ENCODE data around the gene TM6SF1. TPM values are rescaled to one million over a fixed set of nuclear protein-coding genes. Genes with fewer than 3 reads are reported as not detected.

Gene TM6SF1
- total and polyA plus RNA-seq, 4 experiments from 2014 or later = 0.38 to 0.50 TPM; not detected in 2

DNA sequence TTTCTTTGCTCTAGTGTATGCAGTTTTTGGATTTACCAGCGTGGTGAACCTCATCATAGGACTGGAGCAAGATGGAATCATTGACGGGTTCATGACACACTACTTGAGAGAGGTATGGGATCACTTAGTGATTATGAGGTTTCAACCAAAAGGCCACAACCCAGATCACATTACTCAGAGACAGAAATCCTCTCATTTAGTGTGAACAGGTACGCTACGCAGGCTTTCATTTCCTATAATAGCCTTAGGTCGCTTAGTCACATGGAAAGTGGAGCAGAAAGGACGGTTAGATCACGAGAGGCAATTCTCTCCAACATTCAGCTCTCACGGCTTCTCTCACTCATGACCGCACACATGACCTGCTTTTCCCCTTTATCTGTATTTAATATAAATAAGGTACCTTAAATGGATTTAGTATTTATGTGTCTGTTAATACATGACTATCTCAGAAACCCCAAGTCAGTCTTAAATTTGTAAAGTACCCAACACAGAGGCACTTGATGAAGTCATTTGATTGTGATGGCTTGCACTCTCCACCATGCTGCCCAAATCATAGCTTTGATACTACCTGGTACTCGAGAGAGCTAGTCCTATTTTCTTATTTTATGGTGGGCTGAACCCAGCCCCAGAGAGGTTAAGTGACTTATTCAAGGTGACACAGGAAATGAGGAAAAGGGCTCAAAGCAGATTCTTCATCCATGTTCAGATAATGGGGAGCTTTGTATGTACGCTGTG, 8.6 kb downstream of the TM6SF1 start:
- no peaks in the 10 kb centered on the region for H3K36me3 Mint-ChIP-seq
- intact Hi-C loops (cut with micrococcal nuclease) = no loop called here
- Histone ChIP-seq H3K27me3 (ENCODE audit: insufficient read depth, low read length) (no peaks in the 10 kb centered on the region), H3K4me1 (ENCODE audit: insufficient read depth, low read length) (no peaks in the 10 kb centered on the region), H3K4me3 (ENCODE audit: low read length in 2 of 2) (no peak overlapping the region), H3K9me3 (ENCODE audit: control insufficient read depth in 1 of 2, low read length in 2 of 2) (no peaks in the 10 kb centered on the region), H3K36me3 (ENCODE audit: insufficient read depth, low read length) (no peaks in the 10 kb centered on the region), H3K27ac (ENCODE audit: low read depth, low read length) (no peak overlapping the region)
- no peak for DNase-seq
- peaks cover 0 to 3% (median 0%) of the 10 kb centered on the region in 8 donors for H3K9me3 Mint-ChIP-seq
- ChIA-PET POLR2A (ENCODE audit: partially characterized antibody) (no interaction called here), CTCF (ENCODE audit: partially characterized antibody) (no interaction called here)
- no peak overlapping the region for H3K4me3 Mint-ChIP-seq
- no peaks in the 10 kb centered on the region for H3K4me1 Mint-ChIP-seq
- no peak overlapping the region for H3K27ac Mint-ChIP-seq
- peaks cover 5 to 8% of the 10 kb centered on the region in 2 donors for H3K27me3 Mint-ChIP-seq

DNA sequence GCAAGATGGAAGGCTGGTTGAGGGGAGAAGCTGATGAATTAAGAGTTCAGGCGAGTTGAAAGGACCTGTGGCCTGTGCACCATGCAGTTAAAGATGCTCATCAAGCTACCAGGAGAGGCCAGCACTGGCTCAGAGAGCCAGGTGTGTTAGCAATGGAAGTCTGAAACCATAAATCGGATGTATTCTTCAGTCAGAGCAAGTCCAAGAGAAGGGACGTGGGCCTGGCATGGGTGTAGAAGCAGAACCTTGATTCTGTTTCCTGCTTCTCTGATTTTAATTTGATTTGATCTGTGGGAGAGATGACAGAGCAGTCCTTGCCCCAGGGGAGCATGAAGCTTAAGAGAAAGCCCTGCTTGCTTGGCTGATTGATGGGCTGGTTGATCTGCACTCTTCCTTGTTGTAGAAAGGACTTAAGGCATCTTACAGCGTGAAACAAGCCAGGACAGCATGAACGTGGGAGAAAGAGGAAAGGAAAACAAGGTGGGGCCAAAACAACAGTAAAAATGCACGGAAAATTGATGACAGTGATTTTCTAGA, 10.9 kb downstream of the TM6SF1 start:
- Histone ChIP-seq H3K9me3 (ENCODE audit: control insufficient read depth in 1 of 2, low read length in 2 of 2) (no peaks in the 10 kb centered on the region), H3K4me3 (ENCODE audit: low read length in 2 of 2) (no peak overlapping the region), H3K4me1 (ENCODE audit: insufficient read depth, low read length) (no peaks in the 10 kb centered on the region), H3K27ac (ENCODE audit: low read depth, low read length) (no peak overlapping the region), H3K36me3 (ENCODE audit: insufficient read depth, low read length) (no peaks in the 10 kb centered on the region), H3K27me3 (ENCODE audit: insufficient read depth, low read length) (no peaks in the 10 kb centered on the region)
- Mint-ChIP-seq H3K4me3 (no peak overlapping the region), H3K4me1 (no peaks in the 10 kb centered on the region), H3K9me3 (no peaks in the 10 kb centered on the region), H3K36me3 (no peaks in the 10 kb centered on the region), H3K27ac (no peak overlapping the region), H3K27me3 (peaks cover 0 to 1% of the 10 kb centered on the region in 2 donors)
- DNase-seq = no peak
- POLR2A ChIA-PET (ENCODE audit: partially characterized antibody) = no interaction called here
- CTCF ChIA-PET (ENCODE audit: partially characterized antibody) = no interaction called here
- intact Hi-C loops (cut with micrococcal nuclease) = no loop called here

DNA sequence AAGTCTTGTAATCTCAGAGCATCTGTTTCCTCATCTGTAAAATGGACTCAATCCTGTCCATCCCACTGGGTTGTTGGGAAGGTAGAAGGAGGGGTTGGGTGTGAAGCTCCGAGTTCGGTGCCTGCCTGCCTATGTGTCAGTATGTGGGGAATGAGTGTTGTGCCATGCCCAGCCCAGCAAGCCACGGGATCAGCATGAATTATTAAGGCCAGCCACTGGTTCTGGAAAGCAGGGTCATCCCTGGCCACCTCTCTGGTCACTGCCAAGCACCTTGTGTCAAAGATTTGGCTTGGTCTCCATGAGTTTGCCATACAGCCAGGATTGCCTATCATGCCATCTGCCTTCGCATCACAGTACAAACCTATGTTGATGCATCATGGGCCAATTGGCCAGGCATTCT, 11.5 kb downstream of the TM6SF1 start:
- Histone ChIP-seq H3K27me3 (ENCODE audit: insufficient read depth, low read length) (no peaks in the 10 kb centered on the region), H3K4me1 (ENCODE audit: insufficient read depth, low read length) (no peaks in the 10 kb centered on the region), H3K36me3 (ENCODE audit: insufficient read depth, low read length) (no peaks in the 10 kb centered on the region), H3K4me3 (ENCODE audit: low read length in 2 of 2) (no peak overlapping the region), H3K27ac (ENCODE audit: low read depth, low read length) (no peak overlapping the region), H3K9me3 (ENCODE audit: control insufficient read depth in 1 of 2, low read length in 2 of 2) (no peaks in the 10 kb centered on the region)
- no peak overlapping the region for H3K4me3 Mint-ChIP-seq
- CTCF ChIA-PET (ENCODE audit: partially characterized antibody) = no interaction called here
- H3K9me3 Mint-ChIP-seq = no peaks in the 10 kb centered on the region
- H3K4me1 Mint-ChIP-seq = no peaks in the 10 kb centered on the region
- DNase-seq = no peak
- H3K27me3 Mint-ChIP-seq = peaks cover 0 to 1% of the 10 kb centered on the region in 2 donors
- no peaks in the 10 kb centered on the region for H3K36me3 Mint-ChIP-seq
- no peak overlapping the region for H3K27ac Mint-ChIP-seq
- intact Hi-C loops (cut with micrococcal nuclease) = no loop called here
- POLR2A ChIA-PET (ENCODE audit: partially characterized antibody) = no interaction called here

DNA sequence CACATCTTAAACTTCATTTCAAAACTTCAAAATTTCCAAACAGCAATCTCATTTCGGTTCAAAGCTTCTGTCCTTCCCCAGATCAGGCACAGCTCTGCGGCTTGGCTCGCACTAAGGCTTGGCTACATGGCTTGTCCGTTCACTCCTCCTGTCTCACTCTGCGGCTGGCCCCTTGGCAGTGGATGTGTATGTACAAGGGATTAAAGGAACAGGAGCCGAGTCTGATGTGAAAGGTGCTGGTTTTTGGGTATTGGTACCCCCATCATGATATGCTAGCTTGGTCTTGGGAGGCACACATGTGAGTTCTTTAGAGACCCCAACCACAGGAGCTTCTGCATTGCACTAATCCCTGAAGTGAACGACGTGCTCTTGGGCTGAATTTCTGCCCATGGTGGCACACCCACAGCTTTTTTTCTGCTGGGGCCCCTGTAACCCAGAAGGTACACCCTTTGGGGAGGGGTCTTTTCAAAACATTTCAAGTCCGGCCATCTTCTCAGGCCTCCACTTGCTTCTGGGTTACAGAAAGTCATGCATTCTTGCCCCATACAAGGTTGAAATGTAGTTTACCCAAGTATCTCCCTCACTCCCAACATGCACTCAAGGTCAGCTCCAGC, 12.6 kb downstream of the TM6SF1 start:
- H3K36me3 ChIP-seq (ENCODE audit: insufficient read depth, low read length) = no peaks in the 10 kb centered on the region
- no peak overlapping the region for H3K27ac ChIP-seq (ENCODE audit: low read depth, low read length)
- Mint-ChIP-seq H3K36me3 (no peaks in the 10 kb centered on the region), H3K4me1 (no peaks in the 10 kb centered on the region), H3K9me3 (no peaks in the 10 kb centered on the region), H3K4me3 (no peak overlapping the region), H3K27ac (no peak overlapping the region), H3K27me3 (peaks cover 1 to 3% of the 10 kb centered on the region in 2 donors)
- CTCF ChIA-PET (ENCODE audit: partially characterized antibody) = no interaction called here
- no peaks in the 10 kb centered on the region for H3K27me3 ChIP-seq (ENCODE audit: insufficient read depth, low read length)
- no peaks in the 10 kb centered on the region for H3K4me1 ChIP-seq (ENCODE audit: insufficient read depth, low read length)
- intact Hi-C loops (cut with micrococcal nuclease) = no loop called here
- no peak for DNase-seq
- H3K9me3 ChIP-seq (ENCODE audit: control insufficient read depth in 1 of 2, low read length in 2 of 2) = no peaks in the 10 kb centered on the region
- POLR2A ChIA-PET (ENCODE audit: partially characterized antibody) = no interaction called here
- no peak overlapping the region for H3K4me3 ChIP-seq (ENCODE audit: low read length in 2 of 2)

DNA sequence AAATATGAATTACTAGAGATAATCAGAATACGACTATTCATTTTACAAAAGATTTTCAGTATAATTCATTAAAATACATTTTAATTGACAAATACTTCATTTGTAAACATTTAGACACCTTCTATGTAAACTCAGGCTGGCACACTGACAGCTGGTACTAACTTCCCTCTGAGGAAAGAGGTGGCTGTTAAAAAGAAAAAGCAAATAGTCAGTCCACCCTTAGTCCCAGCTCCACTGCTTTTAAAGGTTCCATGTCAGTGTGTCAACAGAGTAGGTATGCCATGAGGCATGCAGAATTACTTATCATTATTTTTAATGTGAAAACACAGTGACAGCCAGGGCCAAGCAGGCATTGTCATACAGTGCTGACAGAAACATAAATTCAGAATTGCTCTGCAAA, 16.1 kb downstream of the TM6SF1 start:
- no peaks in the 10 kb centered on the region for H3K27me3 ChIP-seq (ENCODE audit: insufficient read depth, low read length)
- CTCF ChIA-PET (ENCODE audit: partially characterized antibody) = no interaction called here
- no peaks in the 10 kb centered on the region for H3K36me3 ChIP-seq (ENCODE audit: insufficient read depth, low read length)
- peaks cover 1 to 3% of the 10 kb centered on the region in 2 donors for H3K27me3 Mint-ChIP-seq
- no peak overlapping the region for H3K4me3 ChIP-seq (ENCODE audit: low read length in 2 of 2)
- POLR2A ChIA-PET (ENCODE audit: partially characterized antibody) = no interaction called here
- H3K36me3 Mint-ChIP-seq = no peaks in the 10 kb centered on the region
- H3K9me3 ChIP-seq (ENCODE audit: control insufficient read depth in 1 of 2, low read length in 2 of 2) = no peaks in the 10 kb centered on the region
- H3K4me1 ChIP-seq (ENCODE audit: insufficient read depth, low read length) = no peaks in the 10 kb centered on the region
- H3K4me3 Mint-ChIP-seq = no peak overlapping the region
- H3K9me3 Mint-ChIP-seq = no peaks in the 10 kb centered on the region
- peaks cover 0 to under 1% (median 0%) of the 10 kb centered on the region in 4 donors for H3K4me1 Mint-ChIP-seq
- H3K27ac Mint-ChIP-seq = no peak overlapping the region
- H3K27ac ChIP-seq (ENCODE audit: low read depth, low read length) = no peak overlapping the region
- no peak for DNase-seq
- intact Hi-C loops (cut with micrococcal nuclease) = no loop called here

DNA sequence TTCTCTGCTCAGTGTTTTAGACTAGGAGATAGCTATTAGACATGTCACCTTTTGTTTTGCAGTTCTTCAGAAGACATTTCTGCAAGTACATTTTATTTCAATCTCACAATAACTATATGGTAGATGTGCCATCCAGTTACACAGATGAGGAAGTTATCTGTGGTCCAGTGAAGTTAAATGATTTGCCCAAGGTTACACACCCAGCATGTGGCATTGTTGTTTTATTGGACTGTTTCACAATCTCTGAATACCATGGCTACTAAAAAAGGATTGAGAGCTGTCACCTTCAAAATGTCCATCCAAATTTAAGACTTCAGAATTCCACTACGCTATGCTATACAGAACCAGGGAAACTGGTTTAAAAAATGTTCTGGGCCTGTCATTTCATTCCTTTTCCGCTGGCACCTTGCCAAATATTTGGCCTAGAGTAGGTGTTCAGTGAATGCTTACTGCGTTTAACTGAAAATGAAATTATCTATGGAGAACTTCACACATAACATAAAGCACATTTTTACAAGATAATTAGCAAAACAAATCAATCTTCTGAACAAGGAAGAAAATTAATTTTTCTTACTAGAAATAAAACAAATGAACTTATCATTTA, 20.2 kb downstream of the TM6SF1 start:
- Histone ChIP-seq H3K36me3 (ENCODE audit: insufficient read depth, low read length) (no peaks in the 10 kb centered on the region), H3K27ac (ENCODE audit: low read depth, low read length) (no peak overlapping the region), H3K4me1 (ENCODE audit: insufficient read depth, low read length) (no peaks in the 10 kb centered on the region), H3K27me3 (ENCODE audit: insufficient read depth, low read length) (no peaks in the 10 kb centered on the region), H3K4me3 (ENCODE audit: low read length in 2 of 2) (no peak overlapping the region), H3K9me3 (ENCODE audit: control insufficient read depth in 1 of 2, low read length in 2 of 2) (no peaks in the 10 kb centered on the region)
- peaks cover 0 to 1% (median 0%) of the 10 kb centered on the region in 4 donors for H3K4me1 Mint-ChIP-seq
- ChIA-PET CTCF (ENCODE audit: partially characterized antibody) (no interaction called here), POLR2A (ENCODE audit: partially characterized antibody) (no interaction called here)
- no peaks in the 10 kb centered on the region for H3K36me3 Mint-ChIP-seq
- H3K27me3 Mint-ChIP-seq = peaks cover 0 to 3% of the 10 kb centered on the region in 2 donors
- H3K9me3 Mint-ChIP-seq = no peaks in the 10 kb centered on the region
- no peak overlapping the region for H3K27ac Mint-ChIP-seq
- H3K4me3 Mint-ChIP-seq = no peak overlapping the region
- no peak for DNase-seq
- intact Hi-C loops (cut with micrococcal nuclease) = no loop called here

DNA sequence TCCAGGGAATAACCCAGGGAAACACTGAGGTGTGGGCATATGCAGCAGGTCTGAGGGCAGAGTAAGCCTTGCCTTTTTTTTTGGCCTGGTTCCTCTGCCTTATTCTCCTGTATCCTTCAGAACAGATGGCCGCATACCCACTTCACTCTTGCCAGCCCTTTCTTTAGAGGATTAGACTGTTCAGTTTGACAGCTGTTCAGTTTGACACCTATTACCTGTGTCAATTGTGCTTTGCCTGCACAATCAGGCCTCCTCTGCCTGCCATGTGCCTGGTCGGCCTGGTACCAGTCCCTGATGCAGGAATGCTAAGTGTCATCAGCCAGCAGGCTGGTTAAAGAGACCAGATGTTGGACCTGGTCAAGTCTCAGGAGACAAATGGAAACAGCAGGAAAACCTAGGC, 22.3 kb downstream of the TM6SF1 start:
- no peak overlapping the region for H3K27ac ChIP-seq (ENCODE audit: low read depth, low read length)
- H3K9me3 ChIP-seq (ENCODE audit: control insufficient read depth in 1 of 2, low read length in 2 of 2) = no peaks in the 10 kb centered on the region
- no peak overlapping the region for H3K4me3 Mint-ChIP-seq
- no peaks in the 10 kb centered on the region for H3K36me3 Mint-ChIP-seq
- peaks cover 0 to 1% (median 0%) of the 10 kb centered on the region in 4 donors for H3K4me1 Mint-ChIP-seq
- POLR2A ChIA-PET (ENCODE audit: partially characterized antibody) = no interaction called here
- peaks cover 0 to 3% of the 10 kb centered on the region in 2 donors for H3K27me3 Mint-ChIP-seq
- intact Hi-C loops (cut with micrococcal nuclease) = no loop called here
- H3K9me3 Mint-ChIP-seq = no peaks in the 10 kb centered on the region
- H3K27me3 ChIP-seq (ENCODE audit: insufficient read depth, low read length) = no peaks in the 10 kb centered on the region
- H3K27ac Mint-ChIP-seq = no peak overlapping the region
- DNase-seq = no peak
- H3K4me1 ChIP-seq (ENCODE audit: insufficient read depth, low read length) = no peaks in the 10 kb centered on the region
- CTCF ChIA-PET (ENCODE audit: partially characterized antibody) = no interaction called here
- no peaks in the 10 kb centered on the region for H3K36me3 ChIP-seq (ENCODE audit: insufficient read depth, low read length)
- no peak overlapping the region for H3K4me3 ChIP-seq (ENCODE audit: low read length in 2 of 2)

Data from CD4-positive, alpha-beta memory T cell (primary cell).